T-helper 17 cell (primary cell): ENCODE data around the gene ATF1. TPM values are rescaled to one million over a fixed set of nuclear protein-coding genes. Genes with fewer than 3 reads are reported as not detected.
"Not testable (repeated sequence)": the region's sequence is repeated elsewhere in the genome, so short reads cannot be mapped to it uniquely, and the experiment has no call there.

Experiments used
- ATAC-seq: fragments of 150-1000 bp; cut with Tn5 transposase; 2 replicates; pipeline ENCODE4 v1.10.0; 2021; ENCODE audit warnings: mild to moderate bottlenecking, moderate library complexity
- DNase-seq, 3 donors: peaks; one replicate each; pipeline versions ENCODE4 v3.0.0 to v3.0.0-alpha.2; 2020 to 2021
- H3K9me3 ChIP-seq: one replicate; pipeline ENCODE4 v1.7.0; 2013; ENCODE audit warnings: low read length, mild to moderate bottlenecking; ENCODE audit not compliant: control insufficient read depth, poor library complexity, severe bottlenecking
- H3K27ac Mint-ChIP-seq: one replicate; pipeline ENCODE4 v1.8.0; 2022; ENCODE audit warnings: mild to moderate bottlenecking, moderate library complexity, mixed read lengths
- H3K27me3 Mint-ChIP-seq: one replicate; pipeline ENCODE4 v1.8.0; 2022; ENCODE audit warnings: mixed read lengths
- H3K36me3 Mint-ChIP-seq: one replicate; pipeline ENCODE4 v1.8.0; 2022; ENCODE audit warnings: low read depth, mixed read lengths
- H3K4me1 Mint-ChIP-seq: one replicate; pipeline ENCODE4 v1.8.0; 2022; ENCODE audit warnings: mild to moderate bottlenecking, mixed read lengths
- H3K4me3 Mint-ChIP-seq: one replicate; pipeline ENCODE4 v1.8.0; 2022; ENCODE audit warnings: mild to moderate bottlenecking, moderate library complexity, mixed read lengths
- total RNA-seq, 4 donors: library from RNA in 2 of 4; stranded (reverse) in 2 of 4; gene quantifications; one replicate each; pipeline ENCODE4 v1.2.3 and lab custom pipeline; 2022 to 2026

ATF1 gene
- total RNA-seq, 2 donors from 2014 or later: 23.1 to 27.4 TPM

- Mint-ChIP-seq H3K27ac (no peak overlapping the region), H3K4me1 (no peaks in the 10 kb centered on the region), H3K4me3 (no peak overlapping the region), H3K27me3 (peaks cover 12% of the 10 kb centered on the region), H3K36me3 (peaks cover 13% of the 10 kb centered on the region)
- H3K9me3 ChIP-seq: no peaks in the 10 kb centered on the region
- no peak for ATAC-seq
- DNase-seq: no peak
These were observed 101.4 kb downstream of the ATF1 start for GRCh38 chr12:50865266-50865665.

- DNase-seq, ATAC-seq, H3K4me1 Mint-ChIP-seq, H3K9me3 ChIP-seq, H3K4me3 Mint-ChIP-seq, H3K27ac Mint-ChIP-seq, H3K27me3 Mint-ChIP-seq: not testable (repeated sequence)
- peaks cover 10% of the 10 kb centered on the region for H3K36me3 Mint-ChIP-seq
These were observed 105.0 kb downstream of the ATF1 start for GRCh38 chr12:50868881-50869280.

Other genes with a start within 250 kb of the ATF1 start
- gene TMPRSS12, start 78.8 kb downstream of the ATF1 start, total RNA-seq: not detected
- not detected for gene HIGD1C, start 188.4 kb downstream of the ATF1 start, total RNA-seq